Measurements from ENCODE around the gene SMG6.
"Not testable (repeated sequence)": the region's sequence is repeated elsewhere in the genome, so short reads cannot be mapped to it uniquely, and the experiment has no call there.

Gene SMG6

DNA sequence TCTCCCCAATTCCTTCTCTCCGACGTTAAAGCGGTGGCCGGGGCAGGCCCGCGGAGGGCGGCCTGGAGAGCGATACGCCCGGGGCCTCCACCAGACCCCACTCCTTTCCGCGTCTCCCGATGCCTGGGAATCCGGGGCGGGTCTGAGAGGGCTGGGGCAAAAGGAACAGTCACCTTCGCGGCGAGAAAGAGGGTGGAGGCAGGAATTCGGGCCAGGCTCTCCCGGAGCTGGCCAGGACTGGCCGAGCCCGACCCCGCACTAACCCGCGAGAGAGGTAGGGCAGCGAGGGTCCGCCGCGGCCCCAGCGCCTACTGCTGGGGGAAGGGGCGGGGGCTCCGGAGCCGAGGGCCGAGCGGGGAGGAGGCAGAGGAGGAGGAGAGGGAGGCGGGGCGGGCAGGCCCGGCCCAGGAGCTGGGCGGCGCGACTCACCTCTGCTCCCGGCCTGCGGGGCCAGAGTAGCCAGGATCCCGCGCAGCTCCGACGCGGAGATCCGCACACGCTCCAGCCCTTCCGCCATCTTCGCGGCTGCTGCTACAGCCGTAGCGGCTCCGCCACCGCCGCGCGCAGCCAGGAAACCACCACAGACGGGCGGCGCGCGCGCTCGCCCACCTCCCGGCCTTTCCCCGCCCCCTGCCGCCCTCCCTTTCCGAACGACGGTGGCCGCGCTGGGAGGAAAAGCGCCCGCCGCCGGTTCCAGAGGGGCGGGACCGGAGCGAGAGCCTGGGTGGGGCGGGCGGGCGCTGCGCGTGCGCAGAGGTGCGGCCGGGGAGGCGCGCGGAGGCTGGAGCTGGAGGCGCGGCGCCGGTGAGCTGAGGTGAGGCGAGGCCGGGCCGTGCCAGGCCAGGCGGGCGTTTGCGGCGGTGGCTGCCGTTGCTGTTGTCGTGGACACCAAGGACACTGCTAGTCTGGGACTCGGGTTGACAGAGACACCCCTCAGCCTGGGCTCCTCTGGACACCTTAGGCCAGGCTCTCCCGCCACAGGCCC lies at the start of gene SMG6, which contains the start of gene SRR:
TSS of gene SMG6 (minus strand) at position 582 of the 985 bp plus-strand sequence. CDS start at position 517, 65 bp downstream.
TSS of gene SRR (plus strand) at position 747 of the 985 bp plus-strand sequence. CDS start 11,611 bp downstream, outside the sequence.
- DNase-seq (ENCODE audit: low spot score): peak; percentile 79

DNA sequence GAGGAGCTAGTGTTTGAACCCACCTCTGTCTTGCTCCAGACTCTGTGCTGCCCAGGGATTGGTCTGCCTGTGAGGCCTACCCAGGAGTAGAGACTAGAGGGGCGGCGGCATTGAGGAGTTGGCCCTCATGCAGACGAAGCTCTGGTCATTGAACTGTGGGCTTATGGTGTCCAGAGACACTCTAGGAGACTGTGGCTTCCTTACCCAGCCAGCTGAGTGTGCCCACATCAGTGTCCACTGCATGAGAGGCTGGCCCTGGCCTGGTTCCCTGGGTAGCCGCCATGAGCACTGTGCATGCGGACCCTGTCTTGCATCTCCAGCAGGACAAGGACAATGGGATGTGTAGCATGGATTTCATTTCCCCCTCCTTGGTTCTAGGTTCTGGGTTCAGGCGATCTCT lies 47.7 kb upstream of the SMG6 start:
- no peak for DNase-seq (ENCODE audit: low spot score)

DNA sequence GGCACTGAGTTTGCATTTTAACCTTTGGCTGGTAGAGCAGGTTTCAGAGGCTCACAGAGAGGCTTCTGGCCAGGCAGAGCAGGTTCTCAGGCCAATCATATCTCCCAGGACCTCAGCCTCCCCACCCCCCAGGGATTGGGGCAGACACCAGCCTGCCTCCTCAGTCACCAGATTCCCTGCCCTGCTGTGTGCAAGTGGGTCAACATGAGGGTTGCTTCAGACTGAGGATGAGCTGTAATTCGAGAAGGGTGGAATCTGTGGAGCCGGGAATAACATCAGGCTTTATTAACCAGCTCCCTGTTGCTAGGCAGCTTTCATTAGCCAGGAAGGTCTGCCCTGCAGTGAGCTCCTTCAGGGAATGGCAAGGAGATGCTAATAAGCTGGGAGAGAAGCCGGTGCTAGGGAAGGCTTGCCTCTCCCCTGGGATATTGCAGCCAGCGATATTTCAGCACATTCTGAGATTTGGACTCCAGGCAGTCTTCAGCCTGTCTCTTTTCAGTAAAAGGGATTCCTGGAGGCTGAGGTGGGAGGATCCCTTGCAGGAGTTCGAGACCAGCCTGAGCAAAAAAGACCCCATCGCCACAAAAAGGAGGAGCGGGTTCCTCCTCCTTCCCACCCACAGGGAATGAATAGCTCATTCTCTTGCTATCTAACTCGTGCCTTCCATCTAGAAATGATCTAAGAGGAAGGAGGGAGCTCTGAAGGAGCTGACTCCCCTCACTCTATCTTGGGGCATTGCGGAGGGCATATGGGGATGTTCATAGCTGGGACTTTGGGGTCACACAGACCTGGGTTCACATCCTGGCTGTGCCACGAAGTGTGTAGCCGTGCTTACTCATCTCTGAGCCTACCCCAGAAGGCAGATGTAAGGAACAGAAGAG lies 44.5 kb upstream of the SMG6 start:
- no peak for DNase-seq (ENCODE audit: low spot score)

DNA sequence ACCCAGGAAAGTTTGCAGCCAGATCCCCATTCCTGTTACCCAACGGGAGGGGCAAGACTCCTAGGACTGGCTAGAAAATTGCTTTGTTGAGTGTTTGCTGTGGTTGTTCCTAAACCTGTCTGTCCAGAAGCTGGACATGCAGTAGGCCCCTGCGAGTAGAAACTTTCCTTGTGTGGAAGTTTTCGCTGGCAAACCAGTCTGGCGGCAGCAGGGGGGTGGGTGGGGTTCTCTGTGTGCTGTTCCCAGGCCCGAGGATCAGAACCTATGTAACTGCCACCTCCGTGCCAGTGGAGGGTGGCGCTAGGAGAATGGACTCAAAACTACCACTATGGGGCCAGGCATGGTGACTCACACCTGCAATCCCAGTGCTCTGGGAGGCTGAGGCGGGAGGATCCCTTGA lies 42.9 kb upstream of the SMG6 start:
- DNase-seq (ENCODE audit: low spot score): no peak

DNA sequence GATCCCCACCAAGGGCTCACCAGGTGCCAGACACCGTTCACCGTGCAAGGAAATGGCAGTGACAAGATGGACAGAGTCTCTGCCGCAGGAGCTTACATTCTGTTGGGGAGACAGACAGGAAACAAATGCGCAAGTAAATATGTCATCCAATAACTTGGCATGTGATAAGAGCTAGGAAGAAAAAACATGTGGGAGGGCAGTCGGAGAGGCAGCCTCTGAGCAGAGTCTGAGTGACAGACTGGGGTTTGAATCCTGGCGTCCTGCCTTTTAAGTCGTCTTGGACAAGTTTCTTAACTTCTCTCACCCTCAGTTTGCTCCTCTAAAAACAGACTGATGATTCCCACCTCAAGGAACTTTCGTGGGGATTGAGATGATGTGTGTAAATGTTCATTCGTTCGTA lies 40.9 kb upstream of the SMG6 start:
- no peak for DNase-seq (ENCODE audit: low spot score)

DNA sequence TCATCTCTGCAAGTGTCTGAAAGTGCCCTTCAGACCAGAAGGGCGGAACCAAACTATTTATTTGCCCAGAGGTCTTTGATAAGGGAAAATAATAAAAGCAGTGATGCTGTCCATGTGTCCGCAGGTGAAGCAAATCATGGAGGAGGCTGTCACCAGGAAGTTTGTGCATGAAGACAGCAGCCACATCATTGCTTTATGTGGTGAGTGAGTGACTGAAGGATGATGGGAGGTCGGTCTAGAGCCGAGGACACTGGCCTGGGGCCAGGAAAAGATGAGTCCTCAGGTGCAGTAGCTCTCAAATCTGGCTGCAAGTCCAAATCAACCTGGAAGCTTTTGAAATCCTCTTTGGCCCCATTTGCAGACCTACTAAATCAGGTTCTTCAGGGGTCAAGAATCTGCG lies 39.8 kb upstream of the SMG6 start:
- DNase-seq (ENCODE audit: low spot score): no peak

DNA sequence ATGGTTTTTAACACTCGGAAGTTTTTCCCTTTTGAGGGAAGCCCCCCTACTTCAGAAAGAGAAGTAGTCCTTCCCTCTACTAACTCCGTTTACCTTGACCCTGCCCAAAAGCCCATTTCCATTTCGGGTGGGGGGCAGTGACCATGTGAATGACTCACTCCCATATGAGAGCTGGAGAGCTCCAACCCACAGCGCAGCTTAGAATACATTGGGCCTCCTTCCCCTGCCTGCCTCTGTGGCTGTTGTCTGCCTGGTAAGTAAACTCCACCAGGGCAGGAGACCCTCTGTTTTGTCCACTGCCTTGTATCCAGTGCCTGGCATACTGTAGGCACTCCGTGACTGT lies 34.7 kb upstream of the SMG6 start:
- DNase-seq (ENCODE audit: low spot score): no peak

DNA sequence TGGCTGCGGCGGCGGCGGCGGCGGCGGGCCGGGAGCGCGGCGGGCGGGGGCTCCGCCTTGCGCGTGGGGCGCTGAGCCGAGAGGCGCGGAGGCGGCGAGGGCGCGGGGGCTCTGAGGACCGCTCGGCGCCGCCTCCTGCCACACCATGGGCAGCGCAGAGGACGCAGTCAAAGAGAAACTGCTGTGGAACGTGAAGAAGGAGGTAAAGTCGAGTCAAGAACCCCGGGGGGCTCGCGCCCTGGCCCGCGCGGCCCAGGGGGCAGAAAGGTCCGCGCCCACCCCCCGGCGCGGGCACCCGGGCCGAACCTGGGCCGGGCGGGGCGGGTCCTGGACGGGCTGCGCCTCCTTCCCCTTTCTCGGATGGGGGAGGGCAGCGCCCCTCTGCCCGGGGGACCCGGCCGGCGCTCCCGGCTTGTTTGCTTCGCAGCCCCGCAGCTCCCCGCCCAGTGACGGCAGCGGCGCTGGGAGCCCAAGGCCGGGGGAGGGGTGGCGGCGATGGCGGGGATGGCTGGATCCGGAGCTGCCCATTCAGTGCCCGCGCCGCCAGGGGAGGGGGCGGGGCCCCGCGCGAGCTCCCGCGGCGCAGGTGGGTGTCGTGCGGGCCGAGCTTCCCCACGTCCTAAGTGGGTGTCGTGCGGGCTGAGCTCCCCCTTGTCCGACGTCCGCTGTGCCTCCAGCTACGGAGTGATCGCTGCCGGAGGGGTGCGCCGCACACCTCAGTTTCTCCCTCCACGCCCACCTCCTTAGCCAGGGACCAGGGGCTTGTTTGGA lies 34.1 kb upstream of the SMG6 start:
- DNase-seq (ENCODE audit: low spot score): no peak

DNA sequence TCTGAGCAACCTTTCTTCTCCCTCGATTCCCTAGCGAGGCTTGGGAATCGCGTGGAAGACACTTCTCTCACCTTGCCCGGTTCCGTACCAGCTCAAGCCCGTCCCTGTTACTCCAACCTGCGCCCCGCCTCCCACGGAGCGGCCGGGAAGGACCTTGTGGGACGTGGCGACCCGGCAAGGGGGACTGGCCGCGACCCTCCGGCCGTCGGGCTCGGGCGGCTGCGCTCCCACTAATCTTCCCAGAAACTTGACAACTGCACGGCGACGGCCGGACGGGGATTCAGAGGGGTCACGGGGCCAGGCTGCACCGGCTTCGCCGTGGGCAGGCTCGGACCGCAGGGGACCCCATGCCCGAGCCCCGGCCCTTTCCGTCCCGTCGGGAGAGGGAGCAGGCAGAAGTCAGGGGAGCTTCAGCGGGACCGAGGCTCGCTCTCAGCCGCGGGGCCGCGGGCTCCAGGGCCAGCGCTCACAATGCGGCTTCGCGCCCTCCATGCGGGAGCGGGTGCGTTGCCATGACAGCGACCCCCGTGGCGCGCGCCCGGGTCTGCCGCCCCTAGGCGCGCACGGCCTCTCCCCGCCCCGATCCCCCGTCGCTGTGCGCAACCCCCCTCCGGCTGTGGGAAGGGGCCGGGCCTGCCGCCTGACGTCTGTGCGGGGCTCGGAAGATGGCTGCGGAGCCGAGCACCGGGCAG lies 33.4 kb upstream of the SMG6 start, which contains the start of gene SGSM2:
TSS of gene SGSM2 (plus strand) at position 650 of the 692 bp plus-strand sequence. CDS start 188 bp downstream, outside the sequence.
- DNase-seq (ENCODE audit: low spot score): no peak

DNA sequence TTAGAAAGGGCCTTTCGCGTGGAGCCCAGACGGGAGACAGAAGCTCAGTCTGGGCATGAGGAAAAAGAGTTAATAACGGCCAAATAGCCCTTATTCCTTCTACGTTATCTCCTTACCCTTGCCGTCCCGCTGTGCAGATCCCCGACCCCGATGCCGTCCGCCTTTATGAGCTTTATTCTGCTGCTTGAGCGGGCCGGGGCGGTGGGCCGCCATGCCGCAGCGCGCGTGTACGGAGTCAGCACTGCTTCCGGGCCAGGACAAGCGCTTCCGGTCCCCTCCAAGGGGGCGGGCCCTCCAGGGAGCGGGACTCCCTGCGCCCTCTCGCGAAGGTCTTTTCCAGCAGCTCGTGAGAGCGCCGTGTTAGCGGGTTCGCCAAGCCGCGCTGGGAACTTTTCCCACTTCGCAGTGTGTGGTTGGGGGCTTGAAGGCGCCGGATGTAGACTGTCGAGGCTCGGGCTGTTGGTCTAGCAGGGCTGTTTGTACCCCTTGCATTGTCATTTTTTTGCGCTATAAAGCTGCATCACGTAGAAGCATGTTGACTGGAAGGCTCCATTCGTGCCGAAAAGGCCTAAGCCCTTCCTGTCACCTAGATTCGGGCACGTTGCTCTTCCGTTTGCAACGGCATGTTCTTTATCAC lies 32.7 kb upstream of the SMG6 start, which contains the start of gene TSR1:
TSS of gene TSR1 (minus strand) at position 243 of the 637 bp plus-strand sequence. CDS start at position 213, 30 bp downstream.
- DNase-seq (ENCODE audit: low spot score): peak; percentile 88

DNA sequence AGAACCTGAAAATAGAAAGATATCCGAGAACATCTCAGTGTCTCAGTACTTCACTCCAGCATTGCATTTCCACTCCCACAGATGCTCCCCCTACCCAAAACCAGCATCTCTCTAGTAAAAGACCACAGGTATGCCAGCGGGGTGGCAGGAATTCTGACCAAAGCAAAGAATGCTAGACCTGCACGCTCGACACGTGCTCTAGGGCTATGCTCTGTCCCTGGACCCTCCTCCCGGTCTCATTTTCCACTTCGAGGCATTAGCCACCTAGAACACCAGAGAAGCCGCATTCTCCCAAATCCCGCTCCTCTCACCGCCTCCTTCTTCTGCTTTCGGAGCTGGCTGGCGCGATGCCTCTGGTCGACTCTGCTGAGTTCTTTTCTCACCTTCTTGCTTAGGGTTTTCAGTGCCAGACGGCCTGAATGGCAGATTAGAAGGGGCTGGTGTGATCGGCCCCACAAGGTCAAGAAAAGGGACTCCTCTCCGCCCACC lies 32.2 kb upstream of the SMG6 start:
- DNase-seq (ENCODE audit: low spot score): no peak

DNA sequence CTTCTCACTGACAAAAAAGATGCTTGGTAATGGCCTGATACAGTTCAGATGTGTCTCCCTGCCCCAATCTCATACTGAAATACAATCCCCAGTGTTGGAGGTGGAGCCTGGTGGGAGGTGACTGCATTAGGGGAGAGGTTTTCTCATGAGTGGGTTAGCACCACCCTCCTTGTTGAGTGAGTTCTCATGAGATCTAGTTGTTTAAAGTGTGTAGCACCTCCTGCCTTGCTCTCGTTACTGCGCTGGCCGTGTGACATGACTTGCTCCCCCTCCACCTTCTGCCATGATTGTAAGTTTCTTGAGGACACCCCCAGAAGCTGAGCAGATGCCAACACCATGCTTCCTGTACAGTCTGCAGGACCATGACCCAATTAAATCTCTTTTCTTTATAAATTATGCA lies 27.7 kb upstream of the SMG6 start:
- no peak for DNase-seq (ENCODE audit: low spot score)

DNA sequence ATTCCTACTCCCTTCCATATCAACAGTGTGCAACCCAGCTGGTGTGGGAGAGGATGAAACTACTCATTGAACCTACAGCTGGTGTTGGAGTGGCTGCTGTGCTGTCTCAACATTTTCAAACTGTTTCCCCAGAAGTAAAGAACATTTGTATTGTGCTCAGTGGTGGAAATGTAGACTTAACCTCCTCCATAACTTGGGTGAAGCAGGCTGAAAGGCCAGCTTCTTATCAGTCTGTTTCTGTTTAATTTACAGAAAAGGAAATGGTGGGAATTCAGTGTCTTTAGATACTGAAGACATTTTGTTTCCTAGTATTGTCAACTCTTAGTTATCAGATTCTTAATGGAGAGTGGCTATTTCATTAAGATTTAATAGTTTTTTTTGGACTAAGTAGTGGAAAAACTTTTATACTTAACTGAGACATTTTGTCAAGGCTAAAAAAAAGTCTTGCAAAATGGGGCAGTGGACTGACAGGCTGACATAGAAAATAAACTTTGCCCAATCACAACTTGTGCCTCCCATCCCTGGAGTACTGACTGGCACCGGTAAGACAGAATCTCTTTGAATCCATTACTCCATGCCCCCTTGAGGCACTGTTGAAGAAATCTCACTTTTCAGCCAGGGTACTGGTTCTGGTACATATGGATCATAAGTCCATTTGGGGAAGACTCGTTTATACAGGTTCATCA lies 20.2 kb upstream of the SMG6 start:
- DNase-seq (ENCODE audit: low spot score): no peak

DNA sequence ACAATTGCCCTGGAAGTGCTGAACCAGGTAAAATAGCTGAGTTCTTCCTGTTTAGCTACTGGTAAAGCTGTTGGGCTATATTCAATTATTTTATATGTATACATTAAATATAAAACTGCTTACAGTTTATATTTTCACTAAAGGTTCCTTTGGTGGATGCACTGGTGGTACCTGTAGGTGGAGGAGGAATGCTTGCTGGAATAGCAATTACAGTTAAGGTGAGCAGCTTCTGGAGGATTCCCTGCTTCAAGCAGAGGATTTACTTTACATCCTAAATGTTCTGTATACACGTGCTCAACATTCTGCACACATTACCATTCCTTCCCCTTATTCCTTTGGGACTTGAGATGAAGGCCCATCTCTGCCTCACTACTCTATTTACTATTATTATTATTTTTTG lies 17.8 kb upstream of the SMG6 start:
- DNase-seq (ENCODE audit: low spot score): no peak

DNA sequence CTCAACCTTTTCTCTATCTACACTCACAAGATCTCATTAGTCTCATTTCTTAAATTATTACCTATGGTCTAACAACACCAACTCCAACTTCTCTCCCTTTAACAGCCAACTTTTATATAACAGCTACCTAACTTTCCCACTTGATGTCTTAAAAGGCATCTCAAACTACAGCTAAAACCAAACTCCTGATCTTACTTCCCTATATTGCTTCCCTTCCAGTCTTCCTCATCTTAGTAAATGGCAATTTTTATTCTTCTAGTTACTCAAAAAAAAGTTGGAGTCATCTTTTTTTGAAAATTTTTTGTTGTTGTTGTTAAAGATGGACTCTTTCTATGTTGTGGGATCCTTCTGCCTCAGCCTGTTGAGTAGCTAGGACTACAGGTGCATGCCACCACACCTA lies 15.5 kb upstream of the SMG6 start:
- DNase-seq (ENCODE audit: low spot score): no peak

DNA sequence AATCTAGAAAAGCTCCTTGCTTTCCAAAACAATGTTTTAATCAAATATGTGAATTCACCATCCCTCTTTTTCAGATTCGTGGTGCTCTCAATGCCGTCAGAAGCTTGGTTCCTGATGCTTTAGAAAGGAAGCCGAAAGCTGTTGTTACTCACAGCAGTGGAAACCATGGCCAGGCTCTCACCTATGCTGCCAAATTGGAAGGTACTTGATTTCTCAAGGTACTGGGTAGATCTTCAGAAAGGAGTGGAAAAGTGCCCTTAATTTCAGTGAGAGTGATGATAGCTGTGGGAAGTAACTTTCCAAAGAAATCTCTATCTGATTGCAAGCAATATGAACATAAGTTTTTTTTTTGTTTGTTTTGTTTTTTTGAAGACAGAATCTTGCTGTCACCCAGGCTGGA lies 14.2 kb upstream of the SMG6 start:
- DNase-seq (ENCODE audit: low spot score): no peak

DNA sequence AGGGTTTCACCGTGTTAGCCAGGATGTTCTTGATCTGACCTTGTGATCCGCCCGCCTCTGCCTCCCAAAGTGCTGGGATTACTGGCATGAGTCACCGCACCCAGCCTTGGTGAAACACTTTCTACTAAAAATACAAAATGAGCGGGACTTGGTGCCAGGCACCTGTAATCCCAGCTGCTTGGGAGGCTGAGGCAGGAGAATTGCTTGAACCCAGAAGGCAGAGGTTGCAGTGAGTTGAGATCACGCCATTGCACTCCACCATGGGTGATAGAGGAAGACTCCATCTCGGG lies 13.3 kb upstream of the SMG6 start:
- DNase-seq (ENCODE audit: low spot score): not testable (repeated sequence)

DNA sequence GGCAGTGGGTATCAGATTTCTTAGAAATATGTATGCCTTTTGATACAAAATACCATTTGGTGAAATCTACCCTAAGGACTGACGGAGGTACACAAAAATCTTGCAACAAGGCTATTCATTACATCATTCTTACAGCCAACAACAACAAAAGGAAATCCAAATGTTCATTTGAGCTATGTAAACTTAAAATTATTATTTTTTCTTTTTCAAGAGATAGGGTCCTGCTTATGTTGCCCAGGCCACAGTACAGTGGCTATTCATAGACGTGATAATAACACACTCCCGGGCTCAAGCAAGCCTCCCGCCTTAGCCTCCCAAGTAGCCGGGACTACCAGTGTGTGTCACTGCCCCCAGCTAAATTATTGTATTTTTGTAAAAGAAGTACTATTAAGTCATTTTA lies 9.2 kb upstream of the SMG6 start:
- DNase-seq (ENCODE audit: low spot score): no peak

DNA sequence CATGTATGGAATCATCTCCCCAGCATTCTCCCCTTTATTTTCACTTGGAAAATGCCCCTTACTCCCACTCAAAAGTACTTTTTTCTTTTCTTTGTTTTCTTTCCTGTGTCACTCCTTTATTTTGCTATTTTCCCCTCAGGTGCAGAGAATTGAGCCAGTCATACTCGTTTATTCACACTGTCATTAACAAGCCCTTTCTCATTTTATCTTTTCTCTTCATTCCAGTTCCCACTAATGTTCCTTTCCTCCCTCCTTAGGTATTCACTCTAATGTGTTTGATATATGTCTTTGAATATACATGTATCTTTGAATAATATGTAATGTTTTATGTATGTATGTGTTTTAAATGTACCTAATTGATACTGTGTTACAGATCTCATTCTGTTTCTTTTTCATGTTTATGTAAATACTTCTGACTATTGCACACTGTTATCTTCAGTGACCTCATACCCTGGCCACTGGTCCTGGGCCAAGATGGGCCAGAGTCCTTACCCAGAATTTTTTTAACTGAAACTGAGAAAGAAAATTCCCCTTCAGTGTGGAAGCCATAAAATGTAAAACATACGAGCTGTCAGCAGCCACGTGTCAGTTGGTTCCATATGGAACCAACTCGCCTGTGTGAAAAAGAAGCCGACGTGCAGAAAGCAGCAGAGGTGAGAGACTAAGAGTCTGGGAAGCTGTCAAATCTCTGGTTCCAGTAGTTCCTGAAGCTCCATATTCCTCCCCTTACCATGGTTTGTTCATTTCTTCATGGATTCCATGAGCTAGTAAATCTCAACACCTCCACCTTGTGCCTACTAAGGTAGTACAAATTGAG lies 6.0 kb upstream of the SMG6 start:
- no peak for DNase-seq (ENCODE audit: low spot score)
